Transverse colon (tissue), 4 donors: ENCODE results near the gene MSLN.

Source experiments
- POLR2A ChIP-seq: fragments of 450-650 bp; IDR thresholded peaks from one replicate; pipeline ENCODE4 v1.6.1; 2016; ENCODE audit warnings: antibody characterized with exemption, mild to moderate bottlenecking, moderate library complexity
- POLR2AphosphoS5 ChIP-seq, 3 donors: sonication (generic); formaldehyde crosslinking; IDR thresholded peaks; one replicate each; pipeline ENCODE4 v1.6.1; 2016; ENCODE audit warnings: antibody characterized with exemption in 3 of 3
- TF ChIP-seq, protein P1 (sequence below), 5 experiments: fragments of 200-600 bp in 3 of 5; fragments of 450-650 bp in 2 of 5; sonication (generic) in 3 of 5; IDR thresholded peaks; 1 replicate in 2 of 5; 2 replicates in 3 of 5; pipeline ENCODE4 v1.5.1; 2016 to 2017; ENCODE audit warnings: antibody characterized with exemption in 5 of 5, inconsistent platforms in 3 of 5, mild to moderate bottlenecking in 2 of 5, moderate library complexity in 1 of 5

DNA sequence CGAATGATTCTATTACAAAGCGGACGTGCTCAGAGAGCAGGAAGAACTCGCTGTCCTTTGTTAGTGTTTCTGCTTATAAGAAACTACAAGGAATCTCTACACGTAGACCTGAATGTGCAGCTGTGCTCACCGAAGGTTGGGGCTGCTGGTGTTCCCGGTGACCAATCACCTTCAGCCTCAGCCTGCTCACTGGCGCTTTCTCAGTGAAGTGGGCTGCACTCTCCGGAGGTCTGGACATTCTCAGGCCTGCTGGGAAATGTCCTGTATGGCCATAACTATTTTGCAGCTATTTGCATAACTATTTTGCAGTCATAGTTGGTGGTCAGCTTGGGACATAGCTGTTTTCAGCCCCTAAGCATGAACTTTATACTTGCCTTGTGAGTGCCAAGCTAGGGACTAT lies 10.0 kb upstream of the MSLN start:
- no peak for TF ChIP-seq POLR2A
- TF ChIP-seq POLR2AphosphoS5 (IDR thresholded peaks at IDR 0.05), result no peak
- TF ChIP-seq, protein P1, sequence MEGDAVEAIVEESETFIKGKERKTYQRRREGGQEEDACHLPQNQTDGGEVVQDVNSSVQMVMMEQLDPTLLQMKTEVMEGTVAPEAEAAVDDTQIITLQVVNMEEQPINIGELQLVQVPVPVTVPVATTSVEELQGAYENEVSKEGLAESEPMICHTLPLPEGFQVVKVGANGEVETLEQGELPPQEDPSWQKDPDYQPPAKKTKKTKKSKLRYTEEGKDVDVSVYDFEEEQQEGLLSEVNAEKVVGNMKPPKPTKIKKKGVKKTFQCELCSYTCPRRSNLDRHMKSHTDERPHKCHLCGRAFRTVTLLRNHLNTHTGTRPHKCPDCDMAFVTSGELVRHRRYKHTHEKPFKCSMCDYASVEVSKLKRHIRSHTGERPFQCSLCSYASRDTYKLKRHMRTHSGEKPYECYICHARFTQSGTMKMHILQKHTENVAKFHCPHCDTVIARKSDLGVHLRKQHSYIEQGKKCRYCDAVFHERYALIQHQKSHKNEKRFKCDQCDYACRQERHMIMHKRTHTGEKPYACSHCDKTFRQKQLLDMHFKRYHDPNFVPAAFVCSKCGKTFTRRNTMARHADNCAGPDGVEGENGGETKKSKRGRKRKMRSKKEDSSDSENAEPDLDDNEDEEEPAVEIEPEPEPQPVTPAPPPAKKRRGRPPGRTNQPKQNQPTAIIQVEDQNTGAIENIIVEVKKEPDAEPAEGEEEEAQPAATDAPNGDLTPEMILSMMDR (IDR thresholded peaks at IDR 0.05), result no peak
